GM10847 (cell line): Measurements from ENCODE around the gene RGL1.

Experiments
- POLR2A ChIP-seq: IDR thresholded peaks from 2 replicates; pipeline ENCODE4 v1.6.1; 2011; ENCODE audit not compliant: insufficient read length; ENCODE audit errors: extremely low read depth

The RGL1 gene

GRCh38 chr1:183810756-183811544 lies 6.0 kb downstream of the RGL1 start:
- TF ChIP-seq POLR2A: no peak

DNA sequence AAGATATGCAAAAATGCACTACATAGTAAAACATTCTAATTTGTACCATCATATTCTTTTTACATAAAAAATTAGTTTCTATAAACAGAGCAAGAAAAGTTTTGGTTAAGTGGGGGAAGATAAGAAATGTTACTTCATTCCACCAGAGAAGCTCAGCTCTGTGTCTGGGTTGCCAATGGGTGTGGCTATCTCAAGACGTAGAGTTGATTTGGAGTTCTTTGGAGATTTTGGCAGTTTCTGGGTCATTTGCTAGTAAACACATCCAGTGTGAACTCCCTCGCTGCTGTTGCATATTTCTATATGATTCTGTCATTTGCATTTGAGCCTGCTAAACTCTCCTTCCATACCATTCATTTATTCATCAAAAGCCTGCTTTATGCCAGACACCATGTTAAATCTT lies 7.2 kb downstream of the RGL1 start:
- TF ChIP-seq POLR2A: no peak

GRCh38 chr1:183812686-183813569 lies 8.0 kb downstream of the RGL1 start:
- no peak for TF ChIP-seq POLR2A

DNA sequence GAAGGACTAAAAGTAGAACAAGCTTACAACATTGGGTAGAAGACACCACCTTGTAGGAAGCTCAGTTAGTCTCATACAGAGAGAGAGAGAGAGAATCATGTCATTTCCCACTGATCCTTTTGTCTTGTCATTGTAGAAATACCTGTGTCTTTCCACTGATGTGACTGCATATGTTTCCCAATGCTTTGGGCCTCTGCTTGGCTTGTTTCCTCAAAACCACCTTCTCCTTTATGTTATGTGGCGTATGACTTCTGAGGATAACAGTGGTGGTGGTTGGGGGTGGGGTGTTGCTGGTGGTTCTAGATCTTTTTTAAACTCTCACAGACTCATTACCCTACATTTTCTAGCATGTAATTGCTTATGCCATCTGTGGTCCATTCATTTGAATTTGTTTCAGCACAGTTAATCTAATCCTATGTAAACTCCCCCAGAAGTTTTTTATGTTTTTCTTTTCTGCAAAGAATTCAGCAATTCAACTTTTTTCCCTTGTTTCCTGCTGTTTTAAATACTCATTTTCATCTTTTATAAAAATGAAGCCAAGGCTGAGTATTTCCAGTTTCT lies 9.3 kb downstream of the RGL1 start:
- TF ChIP-seq POLR2A: no peak

GRCh38 chr1:183816110-183816509 lies 11.2 kb downstream of the RGL1 start:
- TF ChIP-seq POLR2A: no peak

DNA sequence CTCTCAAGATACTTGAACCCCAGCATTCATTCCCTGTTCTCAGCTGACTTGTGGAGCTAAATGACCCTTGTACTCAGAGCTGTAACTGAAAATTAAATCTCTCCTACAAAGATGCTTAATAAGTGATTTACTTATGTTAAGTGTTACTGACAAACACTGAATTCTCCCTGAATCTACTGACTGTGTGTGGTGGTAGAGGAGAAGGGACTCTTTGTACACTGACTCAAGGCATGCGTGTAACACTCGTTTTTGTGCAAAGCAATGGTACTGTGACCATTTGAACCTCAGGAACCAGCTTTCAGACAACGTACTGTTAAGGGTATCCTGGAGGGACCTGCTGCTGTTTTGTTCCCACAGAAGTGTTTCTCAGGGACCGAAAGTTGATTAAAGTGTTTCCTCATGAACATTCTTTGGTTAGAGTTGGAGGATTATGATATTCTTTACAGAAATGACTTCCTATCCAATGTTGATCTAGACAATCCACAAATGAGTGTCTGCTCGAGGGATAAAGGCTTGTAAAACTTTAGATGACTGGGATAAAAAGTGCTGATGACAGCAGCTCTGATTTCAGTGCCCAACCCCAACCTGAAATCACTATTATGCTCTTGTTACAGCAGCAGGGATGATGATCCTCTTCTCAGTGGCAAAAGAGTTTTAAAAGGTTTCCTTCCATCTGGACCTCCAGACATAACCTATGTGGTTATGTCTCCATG lies 12.8 kb downstream of the RGL1 start:
- no peak for TF ChIP-seq POLR2A

DNA sequence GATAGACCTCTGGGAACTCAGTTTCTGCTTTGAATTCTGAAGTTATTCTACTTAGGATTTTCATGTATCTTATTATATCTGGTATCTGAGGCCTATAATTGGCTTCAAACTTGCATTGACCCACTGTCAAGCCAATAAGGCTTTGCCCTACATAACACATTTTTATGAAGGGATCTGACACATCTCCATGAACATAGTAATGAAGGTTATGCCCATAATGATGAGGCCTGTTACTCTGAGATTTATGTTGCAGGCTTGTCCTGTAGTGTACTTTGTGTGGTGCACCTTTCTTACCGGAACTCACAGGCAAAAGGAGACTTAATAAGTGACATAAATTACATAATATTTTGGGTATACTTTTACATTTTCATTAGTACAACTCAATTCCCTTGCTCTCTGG lies 14.1 kb downstream of the RGL1 start:
- TF ChIP-seq POLR2A: no peak

- no peak for TF ChIP-seq POLR2A
Measured at GRCh38 chr1:183821309-183821888, 16.5 kb downstream of the RGL1 start.

DNA sequence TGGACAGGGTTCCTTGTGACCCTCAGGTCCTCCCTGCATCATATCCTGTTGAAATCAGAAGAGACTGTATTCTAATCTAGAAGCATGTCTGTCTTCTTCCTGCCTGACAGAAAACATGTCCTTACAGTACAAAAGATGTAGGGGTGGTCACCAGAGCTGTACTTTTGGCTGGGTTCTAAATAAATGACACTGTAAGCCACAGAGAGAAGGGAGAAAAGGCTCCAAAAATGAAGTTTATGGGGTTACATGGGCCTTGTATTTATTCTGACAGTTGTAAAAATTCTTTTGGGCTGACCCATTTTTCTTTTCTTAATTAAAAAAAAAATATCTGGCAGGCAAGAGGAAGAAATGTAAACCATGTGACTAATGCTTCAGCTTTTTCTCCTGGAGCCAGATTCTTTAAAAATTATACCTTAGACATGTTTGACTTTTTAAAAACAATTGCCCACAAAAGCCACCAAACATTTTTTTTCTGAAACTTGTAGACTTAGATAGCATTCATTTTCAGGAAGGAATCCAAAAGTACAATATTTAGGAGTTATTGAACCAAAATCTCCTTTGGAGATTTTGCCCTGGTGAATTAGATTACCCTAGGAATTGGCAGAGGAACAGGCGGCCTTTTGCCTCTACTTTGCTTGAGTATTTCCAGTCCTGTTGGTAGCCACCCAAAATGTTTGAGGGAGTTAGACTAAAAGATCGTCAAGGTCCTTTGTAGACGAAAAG lies 17.1 kb downstream of the RGL1 start:
- TF ChIP-seq POLR2A: no peak

GRCh38 chr1:183824291-183824690 lies 19.4 kb downstream of the RGL1 start:
- no peak for TF ChIP-seq POLR2A

DNA sequence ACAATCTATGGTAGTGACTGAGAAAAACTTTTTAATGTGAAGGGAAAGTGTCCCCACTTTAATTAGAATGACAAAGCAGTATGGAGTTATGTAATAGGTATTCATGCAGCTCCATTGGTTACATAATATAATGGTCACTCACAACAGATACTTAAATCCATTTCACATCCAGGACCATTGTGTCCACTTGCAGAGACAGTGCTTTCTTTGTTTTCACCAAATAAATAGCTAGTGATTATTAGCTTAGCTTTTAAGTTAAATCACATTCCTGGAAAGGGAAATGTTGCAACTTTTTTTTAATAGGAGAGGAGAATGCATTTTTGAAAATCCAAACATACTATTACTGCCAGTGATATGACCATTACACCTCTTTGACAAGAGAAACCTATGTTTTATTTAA lies 22.9 kb downstream of the RGL1 start:
- TF ChIP-seq POLR2A: no peak

DNA sequence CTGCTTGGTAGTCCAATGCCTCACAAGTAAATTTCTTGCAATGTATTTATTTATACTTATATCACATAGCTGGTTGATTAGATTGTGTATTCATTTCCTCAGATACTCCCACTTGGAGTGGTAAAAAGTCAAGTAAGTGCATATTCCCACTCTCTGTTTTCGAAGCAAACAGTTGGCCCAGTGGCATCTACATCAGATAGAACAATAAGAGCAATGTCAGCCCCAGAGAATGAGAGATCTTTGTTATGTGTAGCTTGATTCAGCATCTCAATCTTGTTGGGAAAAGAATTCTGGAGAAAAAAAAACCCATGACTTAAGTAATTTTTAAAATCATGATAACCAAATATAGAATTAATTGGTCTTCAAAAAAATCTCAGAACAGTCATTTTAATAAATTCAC lies 25.5 kb downstream of the RGL1 start:
- no peak for TF ChIP-seq POLR2A

GRCh38 chr1:183831311-183831710 lies 26.4 kb downstream of the RGL1 start:
- TF ChIP-seq POLR2A: no peak

- TF ChIP-seq POLR2A: no peak
Measured at GRCh38 chr1:183832459-183832858, 27.5 kb downstream of the RGL1 start.
